ENCODE measurements around the gene NID1. TPM values are rescaled to one million over a fixed set of nuclear protein-coding genes. Genes with fewer than 3 reads are reported as not detected.

The NID1 gene
- total RNA-seq, 1 experiment from 2014 or later = 11.1 TPM

DNA sequence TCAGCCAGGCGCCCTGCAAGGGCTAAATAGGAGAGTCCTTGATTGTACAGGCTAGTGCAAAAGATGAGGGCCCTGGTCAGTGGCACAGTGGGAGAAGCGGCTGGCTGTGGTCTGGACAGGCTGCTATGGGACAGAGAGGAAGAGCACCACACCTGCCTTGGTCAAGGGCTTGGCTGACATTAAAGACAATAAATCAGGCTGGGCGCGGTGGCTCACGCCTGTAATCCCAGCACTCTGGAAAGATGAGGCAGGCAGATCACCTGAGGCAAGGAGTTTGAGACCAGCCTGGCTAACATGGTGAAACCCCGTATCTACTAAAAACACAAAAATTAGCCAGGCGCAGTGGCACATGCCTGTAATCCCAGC is 62.9 kb downstream of the NID1 start:
- H3K4me1 ChIP-seq (ENCODE audit: insufficient read depth, low read length) = peaks cover 38% of the 10 kb centered on the region
- H3K79me2 ChIP-seq (ENCODE audit: low read length) = no peaks in the 10 kb centered on the region
- no peak overlapping the region for H3K4me3 ChIP-seq (ENCODE audit: low read length)
- no peaks in the 10 kb centered on the region for H3F3A ChIP-seq (ENCODE audit: low read length, unreplicated experiment)
- H3K9me3 ChIP-seq (ENCODE audit: low read length) = no peaks in the 10 kb centered on the region
- no peaks in the 10 kb centered on the region for H3K27me3 ChIP-seq (ENCODE audit: low read length)
- no peaks in the 10 kb centered on the region for H3K36me3 ChIP-seq (ENCODE audit: low read depth, low read length)
- peak overlapping the region; percentile 96 for H3K27ac ChIP-seq (ENCODE audit: low read length)
- BruUV-seq (replicated peaks) = no TSS peak
- ChIA-PET CTCF (no interaction called here), POLR2A (ENCODE audit: unreplicated experiment) (no interaction called here)
- DNase-seq (no peak), ATAC-seq (no peak)
- H4K20me1 ChIP-seq (ENCODE audit: low read length) = no peaks in the 10 kb centered on the region
- intact Hi-C loops (cut with micrococcal nuclease) = no loop called here
- H3K9me2 ChIP-seq (replicated peaks; ENCODE audit: low read length) = no peaks in the 10 kb centered on the region
- peak overlapping the region; percentile 78; the same call in 1 of the 2 replicates for H3K9ac ChIP-seq (ENCODE audit: low read length)
- H3K4me2 ChIP-seq (ENCODE audit: low read length) = no peak overlapping the region
- TF ChIP-seq EZH2 (IDR thresholded peaks at IDR 0.05; ENCODE audit: low read length, unreplicated experiment) (no peak), EZH2phosphoT487 (IDR thresholded peaks at IDR 0.05; ENCODE audit: borderline replicate concordance, low read length) (no peak)
- TF ChIP-seq, protein P1, sequence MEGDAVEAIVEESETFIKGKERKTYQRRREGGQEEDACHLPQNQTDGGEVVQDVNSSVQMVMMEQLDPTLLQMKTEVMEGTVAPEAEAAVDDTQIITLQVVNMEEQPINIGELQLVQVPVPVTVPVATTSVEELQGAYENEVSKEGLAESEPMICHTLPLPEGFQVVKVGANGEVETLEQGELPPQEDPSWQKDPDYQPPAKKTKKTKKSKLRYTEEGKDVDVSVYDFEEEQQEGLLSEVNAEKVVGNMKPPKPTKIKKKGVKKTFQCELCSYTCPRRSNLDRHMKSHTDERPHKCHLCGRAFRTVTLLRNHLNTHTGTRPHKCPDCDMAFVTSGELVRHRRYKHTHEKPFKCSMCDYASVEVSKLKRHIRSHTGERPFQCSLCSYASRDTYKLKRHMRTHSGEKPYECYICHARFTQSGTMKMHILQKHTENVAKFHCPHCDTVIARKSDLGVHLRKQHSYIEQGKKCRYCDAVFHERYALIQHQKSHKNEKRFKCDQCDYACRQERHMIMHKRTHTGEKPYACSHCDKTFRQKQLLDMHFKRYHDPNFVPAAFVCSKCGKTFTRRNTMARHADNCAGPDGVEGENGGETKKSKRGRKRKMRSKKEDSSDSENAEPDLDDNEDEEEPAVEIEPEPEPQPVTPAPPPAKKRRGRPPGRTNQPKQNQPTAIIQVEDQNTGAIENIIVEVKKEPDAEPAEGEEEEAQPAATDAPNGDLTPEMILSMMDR (conservative IDR thresholded peaks at IDR 0.05; ENCODE audit: low read depth, low read length) = no peak
- H2AFZ ChIP-seq (ENCODE audit: low read length) = no peak overlapping the region

DNA sequence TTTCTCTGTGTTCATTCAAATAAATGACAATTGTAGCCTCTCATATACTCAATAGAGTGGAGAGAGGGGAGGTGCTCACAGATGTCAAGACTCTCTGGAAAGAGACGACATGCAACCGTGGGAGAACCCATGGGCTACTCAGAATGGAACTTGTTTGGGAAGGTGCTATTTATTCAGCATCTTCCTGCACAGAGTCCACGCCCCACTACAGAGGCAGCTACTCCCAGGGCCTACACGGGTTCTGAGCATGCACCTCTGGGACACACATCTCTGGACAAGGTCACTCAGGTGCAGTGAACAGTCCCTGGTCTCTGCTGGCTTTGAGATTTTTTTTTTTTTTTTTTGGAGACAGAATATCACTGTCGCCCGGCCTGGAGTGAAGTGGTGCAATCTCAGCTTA is 64.1 kb downstream of the NID1 start:
- Histone ChIP-seq H4K20me1 (ENCODE audit: low read length) (no peaks in the 10 kb centered on the region), H3K9me2 (replicated peaks; ENCODE audit: low read length) (no peaks in the 10 kb centered on the region), H3K79me2 (ENCODE audit: low read length) (no peaks in the 10 kb centered on the region), H3K4me3 (ENCODE audit: low read length) (no peak overlapping the region), H3F3A (ENCODE audit: low read length, unreplicated experiment) (no peaks in the 10 kb centered on the region), H3K36me3 (ENCODE audit: low read depth, low read length) (no peaks in the 10 kb centered on the region), H3K9ac (ENCODE audit: low read length) (peak overlapping the region; percentile 78), H3K4me1 (ENCODE audit: insufficient read depth, low read length) (peaks cover 38% of the 10 kb centered on the region), H3K27ac (ENCODE audit: low read length) (peak overlapping the region; percentile 96), H3K9me3 (ENCODE audit: low read length) (no peaks in the 10 kb centered on the region), H2AFZ (ENCODE audit: low read length) (no peak overlapping the region), H3K27me3 (ENCODE audit: low read length) (no peaks in the 10 kb centered on the region), H3K4me2 (ENCODE audit: low read length) (no peak overlapping the region)
- no TSS peak for BruUV-seq (replicated peaks)
- CTCF ChIA-PET = no interaction called here
- ATAC-seq (no peak), DNase-seq (no peak)
- TF ChIP-seq, protein P1 (conservative IDR thresholded peaks at IDR 0.05; ENCODE audit: low read depth, low read length) = no peak
- no peak for TF ChIP-seq EZH2 (IDR thresholded peaks at IDR 0.05; ENCODE audit: low read length, unreplicated experiment)
- no peak for TF ChIP-seq EZH2phosphoT487 (IDR thresholded peaks at IDR 0.05; ENCODE audit: borderline replicate concordance, low read length)
- intact Hi-C loops (cut with micrococcal nuclease) = no loop called here
- POLR2A ChIA-PET (ENCODE audit: unreplicated experiment) = no interaction called here

DNA sequence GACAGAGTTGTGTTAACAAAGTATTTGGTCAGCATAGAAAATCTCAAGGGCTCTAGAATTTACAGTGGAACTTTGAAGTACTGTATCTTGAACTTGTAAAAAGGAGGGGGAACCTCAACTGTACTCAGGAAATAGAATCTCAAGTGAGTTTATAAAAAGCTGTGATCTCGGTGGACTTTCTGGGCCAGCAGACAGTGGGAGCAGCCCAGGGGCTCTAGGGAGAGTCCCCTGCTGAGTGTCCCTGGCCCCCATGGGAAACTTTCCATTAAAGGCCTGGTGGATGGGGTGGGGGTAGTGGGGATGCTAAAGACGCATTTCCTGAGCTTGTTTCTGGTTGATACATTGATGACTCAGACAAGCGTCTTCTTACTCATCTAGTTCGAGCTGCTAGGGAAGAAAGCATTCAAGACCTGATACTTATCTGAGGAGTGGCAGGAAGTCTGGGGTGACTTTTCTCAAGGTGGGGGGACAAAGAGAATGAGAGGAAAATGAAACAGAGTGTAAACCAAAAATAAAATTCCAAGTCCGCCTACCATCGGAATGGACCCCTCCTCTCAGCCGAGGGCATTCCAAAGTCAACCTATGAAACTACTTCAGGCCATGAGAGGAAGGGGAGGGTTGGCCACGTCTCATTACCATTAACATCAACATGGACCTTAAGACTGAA is 65.5 kb downstream of the NID1 start:
- Histone ChIP-seq H4K20me1 (ENCODE audit: low read length) (no peaks in the 10 kb centered on the region), H3K27me3 (ENCODE audit: low read length) (no peaks in the 10 kb centered on the region), H3K9me2 (replicated peaks; ENCODE audit: low read length) (no peaks in the 10 kb centered on the region), H3K27ac (ENCODE audit: low read length) (peak overlapping the region; percentile 96), H3K9ac (ENCODE audit: low read length) (peak overlapping the region; percentile 78), H3K79me2 (ENCODE audit: low read length) (no peaks in the 10 kb centered on the region), H3K4me1 (ENCODE audit: insufficient read depth, low read length) (peaks cover 38% of the 10 kb centered on the region), H3K9me3 (ENCODE audit: low read length) (no peaks in the 10 kb centered on the region), H3K4me2 (ENCODE audit: low read length) (peak overlapping the region; percentile 39), H3F3A (ENCODE audit: low read length, unreplicated experiment) (no peaks in the 10 kb centered on the region), H2AFZ (ENCODE audit: low read length) (0 out of 2 replicates have a peak overlapping the region, but pooled peaks have one; percentile 28), H3K36me3 (ENCODE audit: low read depth, low read length) (no peaks in the 10 kb centered on the region), H3K4me3 (ENCODE audit: low read length) (no peak overlapping the region)
- DNase-seq (peak; percentile 87), ATAC-seq (peak; percentile 81)
- ChIA-PET CTCF (interaction anchor here (0.6 to 1.0 kb wide), 2 partner anchors 27 to 97 kb away, joined by 4 to 6 read pairs; no protein-coding TSS in a partner anchor), POLR2A (ENCODE audit: unreplicated experiment) (interaction anchor here (0.6 kb wide), 1 partner anchor 947 kb away, joined by 3 read pairs; no protein-coding TSS in a partner anchor)
- TSS peak; percentile 62 for BruUV-seq (replicated peaks)
- TF ChIP-seq EZH2phosphoT487 (IDR thresholded peaks at IDR 0.05; ENCODE audit: borderline replicate concordance, low read length) (no peak), EZH2 (IDR thresholded peaks at IDR 0.05; ENCODE audit: low read length, unreplicated experiment) (no peak)
- TF ChIP-seq, protein P1 (conservative IDR thresholded peaks at IDR 0.05; ENCODE audit: low read depth, low read length) = no peak
- intact Hi-C loops (cut with micrococcal nuclease) = no loop called here
